ENCODE measurements around the gene TBC1D9.

TBC1D9 gene

GRCh38 chr4:140690093-140690492 is 66.1 kb downstream of the TBC1D9 start:
- DNase-seq (ENCODE audit: low spot score): no peak

- DNase-seq (ENCODE audit: low spot score): no peak
These were observed 66.6 kb downstream of the TBC1D9 start for GRCh38 chr4:140689623-140690022.

- DNase-seq (ENCODE audit: low spot score): no peak
These were observed 67.2 kb downstream of the TBC1D9 start for GRCh38 chr4:140688711-140689598.

DNA sequence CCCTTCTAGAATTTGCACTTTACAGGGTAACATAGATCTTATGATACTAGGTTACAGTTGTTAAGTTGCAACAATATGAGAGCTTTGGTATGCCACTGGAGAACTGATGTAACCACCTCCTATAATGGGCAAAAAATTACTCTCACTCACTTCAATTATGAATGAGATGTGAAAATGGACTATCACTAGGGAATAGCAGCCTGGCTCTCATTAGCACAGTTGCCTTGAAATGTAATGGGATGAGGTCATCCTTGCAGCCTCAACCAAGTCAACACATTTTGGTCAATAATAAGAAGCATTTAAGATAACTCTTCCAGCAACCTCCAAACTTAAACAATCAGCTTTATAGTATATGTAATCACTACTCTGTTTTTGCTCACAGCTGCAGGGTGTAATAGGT is 69.4 kb downstream of the TBC1D9 start:
- no peak for DNase-seq (ENCODE audit: low spot score)

- DNase-seq (ENCODE audit: low spot score): no peak
These were observed 71.9 kb downstream of the TBC1D9 start for GRCh38 chr4:140684314-140684713.

GRCh38 chr4:140681201-140681600 is 75.0 kb downstream of the TBC1D9 start:
- DNase-seq (ENCODE audit: low spot score): no peak

DNA sequence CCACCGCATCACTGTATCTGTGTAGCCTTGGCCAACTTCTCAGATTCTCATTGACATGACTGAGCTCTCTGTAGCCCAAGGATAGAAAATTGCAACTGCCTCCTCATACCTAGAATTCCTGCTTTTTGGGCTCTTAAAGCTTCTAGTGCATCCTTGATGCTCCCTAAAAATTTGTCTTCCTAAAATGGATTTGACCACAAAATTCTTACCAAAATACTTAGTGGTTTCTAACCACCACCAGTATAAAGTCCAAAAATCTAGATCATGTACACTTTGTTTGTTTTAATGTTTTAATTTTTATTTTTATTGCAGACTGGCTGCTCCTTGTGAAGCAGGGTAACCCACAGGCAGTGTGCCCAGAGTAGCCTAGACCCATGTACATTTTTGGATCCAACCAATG is 75.5 kb downstream of the TBC1D9 start:
- no peak for DNase-seq (ENCODE audit: low spot score)

DNA sequence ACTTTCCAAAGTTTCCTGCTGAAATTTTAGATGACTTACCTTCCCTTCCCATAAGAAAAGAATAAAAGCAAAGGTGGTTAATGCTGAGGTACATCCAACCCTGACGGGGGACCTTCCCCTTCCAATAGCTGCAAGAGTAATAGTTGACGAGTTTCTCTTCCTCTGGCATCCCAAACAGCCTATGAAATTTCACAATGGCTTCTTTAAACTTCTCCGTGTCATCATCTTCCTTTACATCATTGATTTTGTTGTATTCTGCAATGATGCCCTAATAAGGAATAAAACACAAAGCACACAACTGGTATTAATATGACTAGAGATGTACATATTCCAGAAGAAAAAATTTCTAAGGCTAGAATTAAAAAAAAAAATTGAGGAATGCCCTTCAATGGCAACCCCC is 76.6 kb downstream of the TBC1D9 start:
- DNase-seq (ENCODE audit: low spot score): no peak

GRCh38 chr4:140675599-140676231 is 80.5 kb downstream of the TBC1D9 start:
- no peak for DNase-seq (ENCODE audit: low spot score)

GRCh38 chr4:140673729-140674128 is 82.5 kb downstream of the TBC1D9 start:
- no peak for DNase-seq (ENCODE audit: low spot score)

GRCh38 chr4:140672416-140672815 is 83.8 kb downstream of the TBC1D9 start:
- DNase-seq (ENCODE audit: low spot score): no peak

GRCh38 chr4:140668111-140668510 is 88.1 kb downstream of the TBC1D9 start:
- DNase-seq (ENCODE audit: low spot score): no peak

- no peak for DNase-seq (ENCODE audit: low spot score)
These were observed 89.1 kb downstream of the TBC1D9 start for GRCh38 chr4:140666889-140667614.

- no peak for DNase-seq (ENCODE audit: low spot score)
These were observed 93.9 kb downstream of the TBC1D9 start for GRCh38 chr4:140662082-140662869.

GRCh38 chr4:140661550-140661949 is 94.6 kb downstream of the TBC1D9 start:
- DNase-seq (ENCODE audit: low spot score): no peak

GRCh38 chr4:140659943-140660700 is 96.1 kb downstream of the TBC1D9 start:
- no peak for DNase-seq (ENCODE audit: low spot score)

GRCh38 chr4:140654495-140654814 is 101.7 kb downstream of the TBC1D9 start:
- DNase-seq (ENCODE audit: low spot score): no peak

- DNase-seq (ENCODE audit: low spot score): peak; percentile 38
These were observed 102.3 kb downstream of the TBC1D9 start for GRCh38 chr4:140653718-140654494.

GRCh38 chr4:140652601-140653000 is 103.6 kb downstream of the TBC1D9 start:
- DNase-seq (ENCODE audit: low spot score): no peak

- DNase-seq (ENCODE audit: low spot score): no peak
These were observed 107.4 kb downstream of the TBC1D9 start for GRCh38 chr4:140648716-140649308.
